ENCODE data around the gene LMF1.

The LMF1 gene

DNA sequence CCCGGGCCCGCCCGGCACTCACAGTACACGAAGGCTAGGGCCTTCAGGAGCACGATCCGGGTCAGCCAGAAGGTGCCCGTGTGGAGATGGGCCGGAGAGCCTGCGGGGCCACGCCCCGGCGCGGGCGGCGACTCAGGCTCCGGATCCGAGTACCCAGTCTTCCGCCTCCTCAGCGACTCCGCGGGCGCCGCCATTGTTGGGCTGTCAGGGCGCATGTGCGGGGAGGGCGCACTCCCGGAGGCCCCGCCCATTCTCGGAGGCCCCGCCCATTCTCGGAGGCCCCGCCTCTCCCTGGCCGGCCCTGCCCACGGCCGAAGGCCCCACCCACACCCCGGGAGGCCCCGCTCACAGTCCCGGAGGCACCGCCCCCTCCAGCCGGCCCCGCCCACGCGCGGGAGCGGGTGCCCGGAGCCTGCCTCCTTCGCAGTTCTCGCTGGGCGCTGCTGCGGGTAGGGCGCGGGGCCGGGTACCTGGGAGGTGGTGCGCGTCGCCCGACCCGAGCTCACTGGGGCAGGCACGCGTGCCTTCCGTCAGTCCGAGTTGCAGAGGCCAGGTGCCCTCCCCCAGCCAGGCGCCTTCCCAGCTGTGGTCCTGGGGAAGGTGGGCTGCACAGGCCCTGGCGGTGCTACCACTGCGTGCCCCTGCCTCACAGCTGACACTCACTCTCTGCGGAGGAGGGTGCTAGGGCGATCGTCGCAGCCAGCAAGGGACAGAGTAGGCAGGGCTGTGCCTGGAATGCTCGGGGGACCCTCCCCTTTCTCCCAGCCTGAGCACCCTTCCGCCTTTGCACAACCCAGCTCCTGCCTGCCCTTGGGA, at the start of gene LMF1:
Gene LMF1 (minus strand): TSS at position 219 of the 816 bp plus-strand sequence. CDS start 4 bp downstream, at position 215.
- peak within 1 kb of the TSS; percentile 88 for H3K4me3 ChIP-seq (ENCODE audit: low read length)
- H3K27me3 ChIP-seq (ENCODE audit: control insufficient read depth, insufficient read depth, low read length): peaks cover 2% of the 10 kb centered on the region
- peak within 1 kb of the TSS; percentile 42 for H3K9ac ChIP-seq (ENCODE audit: low read length)
- H3K27ac ChIP-seq (ENCODE audit: low read depth, low read length): peak within 1 kb of the TSS; percentile 84
- H3K4me1 ChIP-seq (ENCODE audit: control insufficient read depth, insufficient read depth, low read length): peaks cover 8% of the 10 kb centered on the region
- no peaks in the 10 kb centered on the region for H3K36me3 ChIP-seq (ENCODE audit: control insufficient read depth, insufficient read depth, low read length)

DNA sequence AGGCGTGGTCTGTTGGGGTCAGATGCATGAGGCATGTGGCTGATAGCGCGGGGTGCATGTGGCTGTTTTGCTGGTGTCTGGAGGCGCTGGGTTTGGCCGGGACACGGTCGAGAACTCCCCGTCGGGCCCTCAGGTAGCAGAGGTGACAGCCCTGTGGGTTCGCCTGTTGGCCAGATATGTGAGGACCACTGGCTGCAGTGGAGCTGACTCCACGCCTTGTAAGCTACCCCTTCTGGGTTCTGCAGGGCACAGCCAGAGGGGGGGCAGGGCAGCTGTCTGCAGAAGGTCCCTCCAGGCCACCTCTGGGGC, 49.3 kb upstream of the LMF1 start:
- Histone ChIP-seq H3K4me3 (ENCODE audit: low read length) (no peak overlapping the region), H3K4me1 (ENCODE audit: control insufficient read depth, insufficient read depth, low read length) (no peaks in the 10 kb centered on the region), H3K27ac (ENCODE audit: low read depth, low read length) (no peak overlapping the region), H3K27me3 (ENCODE audit: control insufficient read depth, insufficient read depth, low read length) (peaks cover 2% of the 10 kb centered on the region), H3K9ac (ENCODE audit: low read length) (no peak overlapping the region), H3K36me3 (ENCODE audit: control insufficient read depth, insufficient read depth, low read length) (no peaks in the 10 kb centered on the region)

DNA sequence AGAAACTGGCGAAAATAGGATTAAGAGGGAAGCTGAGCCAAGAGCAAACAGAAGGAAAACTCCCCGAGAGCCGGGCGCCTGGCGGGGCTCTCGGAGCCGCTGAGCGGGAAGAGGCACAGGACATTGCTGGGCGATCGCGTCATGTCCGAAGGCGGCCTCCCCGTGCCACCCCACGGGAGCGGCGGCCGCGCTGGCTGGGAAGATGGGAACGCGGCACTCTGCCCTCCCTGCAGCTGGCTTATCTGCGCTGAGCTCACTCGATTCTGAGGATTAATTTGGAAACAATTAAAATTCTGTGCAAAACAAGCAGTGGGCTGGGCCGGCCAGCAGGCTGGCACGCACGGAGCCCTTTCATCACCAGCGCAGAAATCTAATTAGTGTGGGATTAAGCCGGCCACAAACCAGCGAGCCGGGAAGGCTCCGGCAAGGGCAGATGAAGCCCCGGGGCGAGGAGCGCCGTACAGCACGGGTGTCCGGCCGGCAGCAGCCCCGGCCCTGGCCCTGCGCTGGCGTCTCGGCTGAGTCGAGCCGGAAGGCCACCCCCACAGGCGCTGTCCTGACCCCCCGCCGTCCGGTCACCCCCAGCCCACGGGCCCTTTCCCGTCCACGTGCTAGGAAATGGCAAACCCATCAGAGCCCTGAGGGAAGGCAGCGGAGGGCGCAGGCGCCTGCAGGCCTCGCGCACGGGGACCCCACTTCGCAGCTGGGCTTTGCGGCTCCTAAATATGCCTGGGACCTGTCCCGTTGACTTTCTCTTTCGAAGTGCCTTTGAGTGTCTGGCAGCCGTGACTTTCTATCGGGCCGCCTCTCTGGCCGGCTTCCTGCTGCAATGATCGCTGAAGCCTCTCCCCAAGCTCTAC, 48.7 kb upstream of the LMF1 start:
- H3K4me3 ChIP-seq (ENCODE audit: low read length): peak overlapping the region; percentile 9

DNA sequence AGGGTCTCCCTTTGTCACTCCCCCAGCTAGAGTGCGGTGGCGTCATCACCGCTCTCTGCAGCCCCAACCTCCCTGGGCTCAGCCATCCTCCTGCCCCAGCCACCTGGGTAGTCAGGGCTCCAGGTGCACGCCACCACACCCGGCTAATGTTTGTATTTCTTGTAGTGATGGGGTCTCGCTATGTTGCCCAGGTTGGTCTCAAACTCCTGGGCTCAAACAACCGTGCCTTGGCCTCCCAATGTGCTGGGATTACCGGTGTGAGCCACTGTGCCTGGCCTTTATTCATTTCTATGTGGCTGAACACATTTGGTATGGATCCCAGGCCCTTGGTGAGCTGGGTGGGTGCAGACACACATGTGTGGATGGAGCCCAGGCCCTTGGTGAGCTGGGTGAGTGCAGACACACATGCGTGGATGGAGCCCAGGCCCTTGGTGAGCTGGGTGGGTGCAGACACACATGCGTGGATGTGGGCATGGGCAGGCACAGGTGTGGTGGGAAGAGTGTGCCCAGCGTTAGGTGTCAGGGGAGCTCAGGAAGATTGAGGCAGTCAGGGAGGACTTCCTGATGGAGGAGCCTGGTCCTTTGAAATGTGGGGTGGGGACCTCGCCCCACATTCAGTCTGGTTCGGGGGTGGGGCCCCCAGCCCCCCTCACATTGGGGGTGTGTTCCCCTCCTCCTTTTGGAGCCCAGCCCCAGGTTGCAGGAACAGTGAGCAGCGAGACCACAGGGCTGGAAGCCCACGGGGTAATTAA, 47.8 kb upstream of the LMF1 start:
- Histone ChIP-seq H3K4me1 (ENCODE audit: control insufficient read depth, insufficient read depth, low read length) (no peaks in the 10 kb centered on the region), H3K36me3 (ENCODE audit: control insufficient read depth, insufficient read depth, low read length) (no peaks in the 10 kb centered on the region), H3K4me3 (ENCODE audit: low read length) (no peak overlapping the region), H3K27me3 (ENCODE audit: control insufficient read depth, insufficient read depth, low read length) (peaks cover 2% of the 10 kb centered on the region), H3K27ac (ENCODE audit: low read depth, low read length) (no peak overlapping the region), H3K9ac (ENCODE audit: low read length) (no peak overlapping the region)

More for the DNA sequence above, 48.7 kb upstream of the LMF1 start:
- H3K4me1 ChIP-seq (ENCODE audit: control insufficient read depth, insufficient read depth, low read length): no peaks in the 10 kb centered on the region
- H3K9ac ChIP-seq (ENCODE audit: low read length): no peak overlapping the region
- no peak overlapping the region for H3K27ac ChIP-seq (ENCODE audit: low read depth, low read length)
- H3K36me3 ChIP-seq (ENCODE audit: control insufficient read depth, insufficient read depth, low read length): no peaks in the 10 kb centered on the region
- peaks cover 2% of the 10 kb centered on the region for H3K27me3 ChIP-seq (ENCODE audit: control insufficient read depth, insufficient read depth, low read length)

DNA sequence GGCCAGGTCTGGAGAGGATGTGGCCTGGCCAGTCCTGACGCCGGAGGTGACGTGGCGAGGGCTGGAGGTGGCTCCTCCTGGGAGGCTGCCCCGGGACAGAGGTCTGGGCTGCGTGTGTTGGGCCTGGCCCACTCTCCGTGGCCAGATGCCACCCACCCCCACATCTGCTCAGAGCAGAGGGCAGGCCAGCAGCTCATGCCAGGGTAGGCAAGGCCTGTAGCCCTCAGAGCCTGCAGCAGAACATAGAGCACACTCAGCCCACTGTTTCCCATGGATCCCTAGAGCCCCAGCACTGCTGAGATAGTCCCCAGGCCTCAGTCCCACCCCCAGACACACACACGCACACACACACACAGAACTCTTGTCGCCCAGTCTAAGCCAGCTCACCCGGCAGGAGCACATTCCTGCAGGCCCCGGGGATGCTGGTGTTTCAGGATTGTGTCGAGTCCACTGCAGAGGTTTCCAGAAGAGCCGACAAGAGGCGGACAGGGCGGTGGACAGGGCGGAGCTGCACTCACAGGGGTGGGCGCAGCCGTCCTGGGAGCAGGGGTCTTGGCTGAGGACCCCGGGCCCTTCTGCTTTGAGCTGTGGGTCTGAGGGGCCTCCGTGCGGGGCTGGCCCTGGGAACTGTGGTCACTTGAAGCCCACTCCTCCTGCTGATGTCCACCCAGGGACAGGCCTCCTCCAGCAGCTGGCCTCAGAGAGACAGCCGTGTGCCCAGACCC, 44.1 kb upstream of the LMF1 start:
- no peak overlapping the region for H3K9ac ChIP-seq (ENCODE audit: low read length)
- H3K36me3 ChIP-seq (ENCODE audit: control insufficient read depth, insufficient read depth, low read length): no peaks in the 10 kb centered on the region
- H3K27ac ChIP-seq (ENCODE audit: low read depth, low read length): no peak overlapping the region
- peaks cover 2% of the 10 kb centered on the region for H3K27me3 ChIP-seq (ENCODE audit: control insufficient read depth, insufficient read depth, low read length)
- H3K4me1 ChIP-seq (ENCODE audit: control insufficient read depth, insufficient read depth, low read length): no peaks in the 10 kb centered on the region
- no peak overlapping the region for H3K4me3 ChIP-seq (ENCODE audit: low read length)

DNA sequence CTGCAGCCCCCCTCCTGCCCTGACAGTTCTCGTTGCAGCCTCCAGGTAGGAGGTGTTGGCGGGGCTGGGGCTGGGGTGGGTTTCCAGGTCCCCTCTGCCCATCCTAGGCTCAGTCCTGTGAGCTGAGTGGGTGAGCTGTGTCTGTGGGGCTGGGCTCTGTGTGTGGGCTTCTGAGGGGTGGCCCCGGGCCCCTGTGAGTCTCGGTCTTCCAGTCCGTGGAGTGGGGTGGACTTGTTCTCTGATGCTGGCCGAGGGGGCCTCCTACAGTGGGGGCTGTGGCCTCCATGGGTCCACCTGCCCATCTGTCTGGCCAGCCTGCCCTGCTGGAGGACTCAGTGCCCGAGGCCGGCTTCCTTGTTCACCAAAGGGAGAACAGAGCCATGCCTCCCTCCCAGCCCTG, 43.4 kb upstream of the LMF1 start:
- H3K9ac ChIP-seq (ENCODE audit: low read length): no peak overlapping the region

DNA sequence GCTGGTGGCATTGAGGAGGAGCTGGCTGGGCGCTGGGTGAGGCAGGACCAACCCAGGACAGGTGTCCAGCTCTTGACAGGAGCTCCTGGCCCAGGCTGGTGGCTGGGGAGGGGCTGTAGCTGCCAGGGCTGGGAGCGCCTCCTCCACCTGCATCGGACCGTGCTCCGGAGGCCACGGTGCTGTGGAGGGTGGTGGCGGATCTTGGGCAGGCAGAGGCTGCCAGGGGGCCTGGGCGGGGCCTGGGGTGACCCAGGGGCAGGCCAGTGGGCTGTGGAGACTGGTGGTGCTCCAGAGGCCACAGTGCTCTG, 42.8 kb upstream of the LMF1 start:
- Histone ChIP-seq H3K4me1 (ENCODE audit: control insufficient read depth, insufficient read depth, low read length) (no peaks in the 10 kb centered on the region), H3K36me3 (ENCODE audit: control insufficient read depth, insufficient read depth, low read length) (no peaks in the 10 kb centered on the region), H3K27ac (ENCODE audit: low read depth, low read length) (no peak overlapping the region), H3K4me3 (ENCODE audit: low read length) (no peak overlapping the region), H3K27me3 (ENCODE audit: control insufficient read depth, insufficient read depth, low read length) (no peaks in the 10 kb centered on the region), H3K9ac (ENCODE audit: low read length) (no peak overlapping the region)

More for the DNA sequence above, 43.4 kb upstream of the LMF1 start:
- Histone ChIP-seq H3K36me3 (ENCODE audit: control insufficient read depth, insufficient read depth, low read length) (no peaks in the 10 kb centered on the region), H3K27ac (ENCODE audit: low read depth, low read length) (no peak overlapping the region), H3K4me3 (ENCODE audit: low read length) (no peak overlapping the region), H3K27me3 (ENCODE audit: control insufficient read depth, insufficient read depth, low read length) (peaks cover 2% of the 10 kb centered on the region), H3K4me1 (ENCODE audit: control insufficient read depth, insufficient read depth, low read length) (no peaks in the 10 kb centered on the region)

DNA sequence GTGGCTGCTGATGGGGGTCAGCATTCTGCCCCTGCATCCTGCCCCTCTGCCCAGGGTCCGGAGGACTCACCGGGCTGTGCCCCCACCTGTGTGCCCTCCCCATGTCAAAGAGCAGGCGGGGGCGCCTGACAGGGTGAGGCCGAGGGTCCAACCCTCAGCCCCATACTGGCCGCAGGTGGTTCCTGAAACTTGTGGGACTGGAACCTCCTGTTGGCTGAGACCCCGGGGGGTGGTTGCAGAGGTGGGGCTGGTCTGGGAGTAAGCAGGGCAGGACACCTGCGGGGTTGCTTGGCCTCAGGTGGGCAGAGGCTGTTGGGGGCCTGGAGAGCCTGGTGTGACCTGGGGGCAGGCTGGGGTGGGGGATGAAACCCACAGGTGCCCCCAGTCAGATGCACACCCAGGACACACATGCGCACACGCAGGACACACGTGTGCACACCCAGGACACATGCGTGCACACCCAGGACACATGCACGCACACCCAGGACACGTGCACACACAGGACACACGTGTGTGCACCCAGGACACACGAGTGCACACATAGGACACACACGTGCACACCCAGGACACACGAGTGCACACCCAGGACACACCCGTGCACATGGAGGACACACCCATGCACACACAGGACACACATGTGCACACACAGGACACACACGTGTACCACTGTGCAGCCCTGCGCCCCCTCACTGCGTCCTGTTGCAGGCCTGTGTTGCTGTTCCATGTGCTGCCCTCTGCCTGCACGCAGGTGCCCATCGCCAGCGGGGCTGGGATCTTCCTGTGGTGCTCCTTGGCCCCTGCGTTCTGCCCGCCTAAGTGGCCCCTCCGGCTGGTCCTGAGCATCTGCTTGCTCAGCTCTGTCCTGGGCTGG, 42.2 kb upstream of the LMF1 start:
- Histone ChIP-seq H3K9ac (ENCODE audit: low read length) (no peak overlapping the region), H3K27me3 (ENCODE audit: control insufficient read depth, insufficient read depth, low read length) (no peaks in the 10 kb centered on the region), H3K4me3 (ENCODE audit: low read length) (no peak overlapping the region), H3K27ac (ENCODE audit: low read depth, low read length) (no peak overlapping the region), H3K36me3 (ENCODE audit: control insufficient read depth, insufficient read depth, low read length) (no peaks in the 10 kb centered on the region), H3K4me1 (ENCODE audit: control insufficient read depth, insufficient read depth, low read length) (no peaks in the 10 kb centered on the region)

DNA sequence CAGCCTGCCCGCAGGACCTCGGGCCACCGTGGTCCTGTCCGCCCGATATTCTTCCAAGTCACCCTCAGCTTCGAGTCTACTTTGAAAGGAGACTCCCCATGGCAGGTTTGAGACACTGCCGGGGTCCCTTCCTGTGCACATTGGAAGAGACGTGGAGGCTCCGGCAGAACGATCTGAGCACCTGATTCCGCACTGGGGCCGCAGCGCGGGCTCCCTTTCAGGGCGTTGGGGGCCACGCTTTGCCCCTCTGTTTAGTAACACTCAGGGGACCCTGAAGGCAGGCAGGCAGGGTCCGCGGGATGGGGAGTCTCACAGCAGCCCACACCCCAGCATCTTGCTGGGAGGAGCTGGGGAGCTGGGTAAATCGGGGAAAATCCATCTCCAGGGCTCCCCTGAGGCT, 41.4 kb upstream of the LMF1 start:
- H3K4me3 ChIP-seq (ENCODE audit: low read length): no peak overlapping the region

DNA sequence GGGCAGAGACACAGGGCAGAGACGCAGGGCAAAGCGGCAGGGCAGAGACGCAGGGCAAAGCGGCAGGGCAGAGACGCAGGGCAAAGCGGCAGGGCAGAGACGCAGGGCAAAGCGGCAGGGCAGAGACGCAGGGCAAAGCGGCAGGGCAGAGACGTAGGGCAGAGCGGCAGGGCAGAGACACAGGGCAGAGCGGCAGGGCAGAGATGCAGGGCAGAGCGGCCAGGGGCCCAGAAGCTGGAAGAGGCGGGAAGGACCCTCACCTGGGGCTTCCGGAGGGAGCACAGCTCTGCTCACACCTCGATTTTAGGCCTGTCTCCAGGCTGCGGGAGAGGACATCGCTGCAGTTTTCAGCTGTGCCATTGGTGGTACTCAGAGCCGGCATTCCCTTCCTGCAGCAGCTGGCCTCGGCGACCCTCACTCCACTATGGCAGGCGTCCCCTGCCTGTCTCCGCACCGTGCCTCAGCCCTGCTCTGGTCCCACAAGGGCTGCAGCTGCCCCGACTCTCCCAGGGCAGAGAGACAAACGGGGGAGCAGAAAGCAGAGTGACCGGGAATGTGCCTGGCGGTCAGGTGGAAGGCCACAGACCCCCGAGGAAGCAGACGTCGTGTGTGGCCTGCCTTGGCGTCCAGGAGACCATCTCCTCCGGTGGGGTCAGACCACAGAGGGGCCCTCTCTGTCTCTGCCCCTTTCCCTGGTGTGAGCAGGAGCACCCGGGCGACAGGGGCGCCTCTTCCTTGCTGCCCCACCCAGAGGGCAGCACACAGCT, 40.7 kb upstream of the LMF1 start:
- H3K27me3 ChIP-seq (ENCODE audit: control insufficient read depth, insufficient read depth, low read length): no peaks in the 10 kb centered on the region
- no peaks in the 10 kb centered on the region for H3K4me1 ChIP-seq (ENCODE audit: control insufficient read depth, insufficient read depth, low read length)
- H3K36me3 ChIP-seq (ENCODE audit: control insufficient read depth, insufficient read depth, low read length): no peaks in the 10 kb centered on the region
- no peak overlapping the region for H3K9ac ChIP-seq (ENCODE audit: low read length)
- H3K4me3 ChIP-seq (ENCODE audit: low read length): no peak overlapping the region
- no peak overlapping the region for H3K27ac ChIP-seq (ENCODE audit: low read depth, low read length)

More for the DNA sequence above, 41.4 kb upstream of the LMF1 start:
- no peaks in the 10 kb centered on the region for H3K36me3 ChIP-seq (ENCODE audit: control insufficient read depth, insufficient read depth, low read length)
- H3K27ac ChIP-seq (ENCODE audit: low read depth, low read length): no peak overlapping the region
- no peaks in the 10 kb centered on the region for H3K27me3 ChIP-seq (ENCODE audit: control insufficient read depth, insufficient read depth, low read length)
- no peak overlapping the region for H3K9ac ChIP-seq (ENCODE audit: low read length)
- no peaks in the 10 kb centered on the region for H3K4me1 ChIP-seq (ENCODE audit: control insufficient read depth, insufficient read depth, low read length)

DNA sequence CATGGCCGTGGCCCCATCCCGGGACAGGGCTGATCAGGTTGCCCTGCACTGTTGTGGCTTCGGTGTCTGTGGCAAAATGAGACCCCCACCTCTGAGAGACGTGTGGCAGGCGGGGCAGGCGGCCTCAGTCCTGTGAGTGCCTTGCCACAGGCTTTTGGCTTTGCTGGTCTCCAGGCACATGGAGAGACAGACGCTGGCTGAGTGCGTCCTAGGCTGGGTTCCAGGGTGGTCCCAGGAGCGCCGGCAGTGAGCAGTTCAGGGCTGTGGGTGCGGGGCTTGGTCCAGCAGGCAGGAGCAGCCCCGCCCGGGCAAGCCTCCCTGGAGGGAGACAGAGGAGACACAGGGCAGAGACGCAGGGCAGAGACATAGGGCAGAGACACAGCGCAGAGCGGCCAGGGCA, 40.0 kb upstream of the LMF1 start:
- Histone ChIP-seq H3K27me3 (ENCODE audit: control insufficient read depth, insufficient read depth, low read length) (no peaks in the 10 kb centered on the region), H3K27ac (ENCODE audit: low read depth, low read length) (no peak overlapping the region), H3K4me1 (ENCODE audit: control insufficient read depth, insufficient read depth, low read length) (no peaks in the 10 kb centered on the region), H3K4me3 (ENCODE audit: low read length) (no peak overlapping the region), H3K9ac (ENCODE audit: low read length) (no peak overlapping the region), H3K36me3 (ENCODE audit: control insufficient read depth, insufficient read depth, low read length) (no peaks in the 10 kb centered on the region)

Measured in rectal smooth muscle tissue (tissue), 1 donor.